NCI-H2196 (cell line): ENCODE results near the gene PIP4K2C.
A peak's percentile ranks its signal among the peaks of the same experiment; 100 is the strongest.

ENCODE experiments used
- DNase-seq: peaks from one replicate; lab custom pipeline; 2025; ENCODE audit not compliant: unreplicated experiment; lab: John Stamatoyannopoulos, UW

The PIP4K2C gene

GRCh38 chr12:57620936-57621496 lies 30.0 kb downstream of the PIP4K2C start:
- no peak for DNase-seq

GRCh38 chr12:57621497-57622292 lies 30.7 kb downstream of the PIP4K2C start:
- DNase-seq: peak; percentile 50

- DNase-seq: no peak
These were observed 31.6 kb downstream of the PIP4K2C start for GRCh38 chr12:57622293-57623245.

GRCh38 chr12:57623385-57623784 lies 32.4 kb downstream of the PIP4K2C start:
- DNase-seq: no peak

- no peak for DNase-seq
These were observed 32.9 kb downstream of the PIP4K2C start for GRCh38 chr12:57623811-57624390.

- no peak for DNase-seq
These were observed 33.6 kb downstream of the PIP4K2C start for GRCh38 chr12:57624441-57625220.

GRCh38 chr12:57625261-57626032 lies 34.5 kb downstream of the PIP4K2C start:
- DNase-seq: no peak

- DNase-seq: no peak
These were observed 35.3 kb downstream of the PIP4K2C start for GRCh38 chr12:57626111-57626920.

- DNase-seq: no peak
These were observed 36.0 kb downstream of the PIP4K2C start for GRCh38 chr12:57626921-57627445.

- DNase-seq: no peak
These were observed 36.7 kb downstream of the PIP4K2C start for GRCh38 chr12:57627501-57628279.

GRCh38 chr12:57628280-57629191 lies 37.5 kb downstream of the PIP4K2C start:
- no peak for DNase-seq

GRCh38 chr12:57629897-57630471 lies 39.0 kb downstream of the PIP4K2C start:
- DNase-seq: no peak

GRCh38 chr12:57630891-57631433 lies 40.0 kb downstream of the PIP4K2C start:
- DNase-seq: no peak

GRCh38 chr12:57631566-57632072 lies 40.6 kb downstream of the PIP4K2C start:
- DNase-seq: no peak

GRCh38 chr12:57632073-57632957 lies 41.3 kb downstream of the PIP4K2C start:
- DNase-seq: no peak
